HG02588 (cell line): Measurements from ENCODE around the gene COL11A2.

Source experiments
- ATAC-seq: cut with Tn5 transposase; IDR thresholded peaks from one replicate; pipeline ENCODE4 v1.9.1; 2021; ENCODE audit warnings: mild to moderate bottlenecking, moderate library complexity; ENCODE audit not compliant: unreplicated experiment

COL11A2 gene

DNA sequence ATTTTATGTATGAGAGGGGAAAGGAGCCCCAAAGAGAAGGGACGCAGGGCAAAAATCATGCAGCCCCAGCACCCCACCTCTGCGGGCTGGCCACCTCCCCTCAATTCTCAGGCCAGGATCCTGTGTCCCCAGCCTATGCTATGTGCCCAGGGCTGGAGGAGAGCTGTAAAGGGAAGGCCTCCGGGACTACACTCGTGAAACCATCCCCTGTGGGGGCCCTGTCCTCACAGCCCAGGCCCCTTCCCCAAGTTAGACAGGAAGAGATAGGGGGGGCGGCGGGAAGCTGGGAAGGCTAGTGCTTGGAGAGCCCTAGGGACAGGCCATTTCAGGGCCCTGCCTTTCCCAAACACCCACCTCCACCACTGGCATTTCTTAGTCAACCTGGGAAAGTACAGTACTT, 1.4 kb upstream of the COL11A2 start:
- no peak for ATAC-seq

- ATAC-seq, result no peak
These were observed 670 bp upstream of the COL11A2 start for GRCh38 chr6:33192671-33193602.

DNA sequence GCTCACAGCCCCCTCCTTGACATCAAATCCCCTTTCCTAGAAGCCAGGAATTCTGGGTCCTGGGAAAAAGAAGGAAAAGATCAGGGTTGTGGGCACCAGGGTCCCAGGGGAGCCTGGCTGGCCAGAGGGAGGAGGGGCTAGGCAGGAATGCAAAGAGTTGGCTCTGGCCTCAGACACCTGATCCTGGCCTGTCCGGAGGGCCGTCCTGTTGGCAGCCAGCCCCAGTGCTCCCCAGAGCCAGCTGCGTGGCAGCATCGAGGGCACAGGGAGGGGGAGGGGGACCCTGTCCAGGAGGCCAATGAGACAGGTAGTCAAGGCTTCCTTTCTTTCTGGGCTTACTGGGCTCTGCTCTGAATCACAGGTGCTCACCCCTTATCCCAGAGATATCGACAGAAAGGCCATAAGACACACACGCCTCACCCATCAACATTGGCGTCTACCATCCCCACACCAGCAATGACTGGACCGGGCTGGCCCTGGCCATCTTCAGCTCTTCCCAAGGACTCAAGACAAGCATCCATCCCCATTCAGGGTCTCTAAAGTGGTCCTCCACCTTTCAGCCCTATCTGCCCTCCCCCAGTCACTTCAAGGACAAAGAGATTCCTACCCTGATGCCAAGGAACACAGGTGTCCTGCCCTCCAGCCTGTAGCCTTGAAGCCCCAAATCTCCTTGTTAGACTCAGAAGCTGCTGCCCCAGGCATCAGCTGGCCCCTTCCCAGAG, 723 bp downstream of the COL11A2 start:
- no peak for ATAC-seq

DNA sequence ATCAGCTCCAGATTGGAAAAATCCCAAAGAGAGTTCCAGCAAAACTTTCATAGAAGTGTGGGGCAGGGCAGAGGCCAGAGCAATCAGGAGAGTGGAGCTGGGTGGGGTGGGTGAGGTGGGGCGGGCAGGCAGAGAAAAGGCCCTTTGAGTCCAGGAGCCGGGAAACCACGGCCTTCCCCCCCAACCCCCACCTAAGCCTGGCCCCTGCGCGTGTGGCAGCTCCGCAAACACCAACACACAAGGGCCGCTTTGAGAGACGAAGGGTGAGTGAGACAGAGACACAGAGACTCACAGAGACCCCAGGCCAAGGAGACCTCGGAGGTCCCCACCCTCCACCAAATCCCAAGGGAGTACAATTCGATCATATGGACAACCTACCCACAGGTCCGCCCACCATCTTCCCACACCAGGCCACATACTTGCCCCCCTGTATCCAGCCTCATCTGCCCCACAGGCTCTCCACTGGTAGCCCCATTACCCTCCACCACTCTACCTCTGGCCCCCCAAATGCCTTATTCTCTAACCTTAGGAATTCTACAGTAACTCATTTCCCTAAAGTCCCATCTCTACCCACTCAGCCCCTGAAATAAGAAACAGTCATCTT, 1.7 kb downstream of the COL11A2 start:
- no peak for ATAC-seq

DNA sequence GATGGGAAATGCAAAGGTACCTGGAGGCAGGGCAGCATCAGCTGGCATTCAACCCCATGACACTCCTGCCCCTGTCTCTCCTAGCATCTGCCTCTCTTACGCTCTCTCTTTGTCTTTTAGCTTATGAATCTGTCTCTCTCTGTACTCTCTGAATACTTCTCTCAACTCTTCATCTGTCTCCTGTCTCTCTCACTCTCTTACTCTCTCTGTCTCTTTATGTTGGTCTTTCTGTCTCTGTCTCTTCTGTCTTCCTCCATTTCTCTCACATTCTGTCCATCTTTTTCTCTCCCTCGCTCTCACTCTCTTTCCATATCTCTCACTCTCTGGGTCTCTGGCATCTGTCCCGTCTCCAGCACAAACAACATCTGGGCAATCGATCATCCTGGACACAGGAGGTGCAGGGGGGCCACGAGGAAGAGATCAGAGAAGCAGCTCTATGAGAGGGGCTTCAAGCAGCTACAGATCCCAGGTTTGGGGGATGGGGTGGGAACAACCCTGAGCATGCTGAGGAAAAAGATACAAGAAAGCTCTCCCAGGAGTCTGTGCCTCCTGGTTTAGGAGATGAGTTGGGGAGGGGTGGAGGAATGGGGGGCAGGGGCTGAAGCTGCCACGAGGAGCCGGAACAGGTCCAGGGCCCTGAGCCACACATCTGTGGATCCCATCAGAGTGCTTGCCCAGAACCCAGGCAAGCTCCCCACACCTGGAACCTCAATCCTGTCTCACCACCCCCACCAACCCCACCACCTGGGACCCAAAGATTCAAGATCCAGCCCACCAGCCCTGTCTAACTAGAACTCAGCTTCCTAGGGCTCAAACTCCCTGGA, 2.4 kb downstream of the COL11A2 start:
- no peak for ATAC-seq

DNA sequence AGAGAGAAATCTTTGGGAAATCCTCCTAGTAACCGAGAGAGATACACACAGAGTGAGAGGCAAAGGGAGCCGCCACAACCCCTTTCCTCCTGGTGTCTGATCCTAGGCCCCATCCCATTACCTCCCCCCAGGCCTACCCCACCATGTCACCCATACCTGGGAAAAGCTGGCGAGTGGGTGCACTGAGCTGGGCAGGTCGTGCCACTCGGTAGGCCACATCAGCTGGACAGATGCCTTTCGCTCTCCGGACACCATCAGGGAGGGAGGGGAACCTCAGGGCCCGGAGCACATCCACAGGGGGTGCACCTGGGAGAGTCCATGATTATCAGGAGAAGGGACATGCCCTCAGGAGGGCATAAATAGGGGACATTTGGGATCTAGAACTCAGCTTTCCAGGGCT, 3.1 kb downstream of the COL11A2 start:
- ATAC-seq, result no peak

DNA sequence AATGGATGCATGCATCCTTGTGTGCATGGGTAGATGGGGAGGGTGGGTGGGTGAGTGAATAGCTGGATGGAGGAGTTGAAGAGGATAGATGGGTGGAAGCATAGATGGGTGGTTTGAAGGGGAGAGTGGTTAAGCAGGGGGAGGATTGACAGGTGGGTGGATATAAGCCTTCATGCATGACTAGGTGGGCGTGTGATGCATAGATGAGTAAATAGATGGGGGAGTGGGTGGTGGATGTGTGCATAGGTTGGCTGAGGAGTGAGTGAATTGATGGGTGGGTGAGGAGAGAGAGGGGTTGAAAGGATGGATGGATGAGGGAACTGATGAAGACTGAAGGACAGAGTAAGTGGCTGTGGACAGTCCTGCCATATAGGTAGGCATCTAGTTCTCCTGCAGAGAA, 4.5 kb downstream of the COL11A2 start:
- ATAC-seq, result no peak

GRCh38 chr6:33185654-33186187, 6.5 kb downstream of the COL11A2 start:
- no peak for ATAC-seq

GRCh38 chr6:33185190-33185589, 7.1 kb downstream of the COL11A2 start:
- no peak for ATAC-seq

GRCh38 chr6:33183071-33183683, 9.1 kb downstream of the COL11A2 start:
- ATAC-seq, result no peak

DNA sequence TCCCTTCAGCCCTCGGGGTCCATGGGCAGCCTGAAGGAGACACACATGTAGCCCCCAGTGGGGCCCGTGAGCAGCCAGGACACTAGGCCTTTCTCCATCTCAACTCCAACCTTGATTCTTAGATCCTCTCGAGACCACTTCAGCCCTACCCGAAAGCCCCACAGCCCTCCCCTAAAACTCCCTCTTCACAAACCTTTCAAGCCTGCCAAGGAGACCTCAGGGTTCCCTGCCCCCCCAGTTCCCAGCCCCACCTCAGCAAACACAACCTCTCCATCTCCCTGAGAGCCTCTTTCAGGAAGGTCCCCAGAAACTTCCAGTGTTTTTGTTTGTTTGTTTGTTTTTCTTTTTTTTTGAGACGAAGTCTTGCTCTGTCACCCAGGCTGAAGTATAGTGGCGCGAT, 11.1 kb downstream of the COL11A2 start:
- no peak for ATAC-seq

DNA sequence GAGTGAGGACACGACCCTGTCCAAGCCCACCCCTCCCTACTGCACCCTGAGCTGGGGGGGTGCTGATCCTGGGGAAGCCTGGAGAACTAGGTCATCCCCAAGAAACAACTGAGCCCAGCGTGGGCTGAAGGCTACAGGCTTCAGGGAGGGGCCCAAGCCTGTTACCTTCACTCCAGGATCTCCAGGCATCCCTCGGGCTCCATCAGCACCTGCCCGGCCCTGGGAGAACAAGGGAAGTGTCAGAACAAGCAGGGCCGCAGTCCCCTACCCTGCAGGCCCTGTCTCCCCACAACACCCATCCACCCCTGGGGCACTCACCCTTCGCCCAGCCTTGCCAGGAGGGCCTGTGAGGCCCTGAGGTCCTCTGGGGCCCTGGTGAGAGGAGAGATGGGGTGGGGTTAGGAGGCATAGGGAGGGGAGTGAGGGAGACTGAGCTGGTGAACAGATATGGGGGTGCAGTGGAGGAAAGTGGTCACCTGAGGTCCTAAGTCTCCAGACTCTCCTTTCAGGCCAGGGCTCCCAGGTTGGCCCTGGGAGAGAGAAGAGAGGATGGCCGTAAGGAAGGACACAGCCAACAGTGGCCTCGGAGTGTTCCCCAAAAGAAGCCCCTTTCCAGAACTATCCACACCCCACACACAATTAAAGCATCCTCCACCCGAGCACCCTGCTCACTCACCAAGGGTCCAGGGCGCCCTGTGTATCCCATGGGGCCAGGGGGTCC, 13.4 kb downstream of the COL11A2 start:
- no peak for ATAC-seq

DNA sequence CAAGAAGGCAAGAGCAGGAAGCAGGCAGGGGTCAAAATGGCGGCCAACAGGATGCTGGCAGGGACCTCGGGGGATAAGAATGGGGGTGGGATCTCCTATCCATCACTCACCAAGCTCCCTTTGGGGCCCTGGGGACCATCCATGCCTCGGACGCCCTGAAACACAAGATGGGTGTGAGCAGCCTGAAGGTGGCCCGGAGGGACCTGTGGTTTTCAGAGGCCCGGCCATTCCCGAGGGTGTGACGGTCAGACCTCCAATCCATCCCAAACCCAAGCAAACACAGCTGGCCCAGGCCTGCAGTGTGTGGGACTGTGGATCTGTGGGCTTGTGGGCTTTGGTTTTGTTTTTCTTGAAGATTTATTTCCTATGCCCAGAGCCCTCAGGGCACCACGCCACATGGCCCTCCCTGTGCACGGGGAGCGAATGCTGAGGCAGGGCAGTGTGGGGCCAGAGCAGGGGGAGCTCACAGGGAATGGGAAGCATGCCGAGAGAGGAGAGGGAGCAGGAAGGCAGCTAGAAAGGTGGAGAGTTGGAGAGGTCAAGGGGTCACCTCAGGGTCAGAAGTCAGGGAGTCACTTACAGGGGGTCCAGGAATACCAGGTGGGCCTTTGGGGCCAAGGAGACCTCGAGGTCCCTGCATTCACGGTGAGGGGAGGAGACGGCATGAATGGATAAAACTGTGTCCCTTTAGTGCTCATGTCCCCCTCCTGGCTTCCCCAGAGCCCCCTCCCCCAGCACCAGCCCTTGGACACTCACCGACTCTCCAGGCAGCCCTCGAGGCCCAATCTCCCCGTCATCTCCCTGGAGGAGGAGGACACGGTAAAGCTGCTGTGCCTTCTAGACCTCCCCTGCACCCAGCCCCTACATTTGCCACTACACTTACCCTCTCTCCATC, 14.5 kb downstream of the COL11A2 start:
- no peak for ATAC-seq

DNA sequence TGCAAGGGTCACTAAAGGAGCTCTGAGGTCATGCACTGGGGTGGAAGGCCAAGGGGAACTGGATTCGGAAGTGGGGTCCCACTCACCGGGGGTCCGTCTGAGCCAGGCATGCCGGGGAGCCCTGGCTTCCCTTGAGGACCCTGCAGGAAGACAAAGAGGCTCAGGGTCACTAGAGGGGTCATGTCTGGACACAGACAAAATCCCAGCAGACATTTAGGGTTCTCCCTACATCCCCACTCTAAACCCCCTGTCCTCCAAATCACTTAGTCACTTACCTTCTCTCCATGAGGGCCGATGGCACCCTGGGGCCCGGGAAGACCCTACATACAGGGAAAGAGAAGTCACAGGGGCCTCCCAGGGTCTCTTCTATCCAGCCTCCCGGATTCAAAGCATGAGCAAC, 15.4 kb downstream of the COL11A2 start:
- no peak for ATAC-seq

- no peak for ATAC-seq
These were observed 16.7 kb downstream of the COL11A2 start for GRCh38 chr6:33175436-33176069.

DNA sequence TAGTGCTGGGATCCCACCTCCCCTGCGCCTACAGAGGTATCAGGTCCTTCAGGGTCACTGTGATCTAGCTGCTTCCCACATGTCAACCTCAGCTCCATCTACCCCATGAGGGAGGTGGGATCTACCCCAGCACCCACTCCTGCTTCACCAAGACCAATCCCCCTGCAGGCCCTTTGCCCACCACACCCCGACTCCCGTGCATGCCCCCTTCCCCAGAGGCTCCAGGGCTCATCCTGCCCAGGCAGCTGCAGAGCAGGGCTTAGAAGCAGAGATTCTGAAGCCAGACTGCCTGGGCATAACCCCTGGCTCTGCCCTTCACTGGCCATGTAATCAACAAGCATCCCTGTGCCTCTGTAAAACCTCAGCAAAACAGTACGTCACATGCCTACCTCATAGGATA, 17.5 kb downstream of the COL11A2 start:
- no peak for ATAC-seq

DNA sequence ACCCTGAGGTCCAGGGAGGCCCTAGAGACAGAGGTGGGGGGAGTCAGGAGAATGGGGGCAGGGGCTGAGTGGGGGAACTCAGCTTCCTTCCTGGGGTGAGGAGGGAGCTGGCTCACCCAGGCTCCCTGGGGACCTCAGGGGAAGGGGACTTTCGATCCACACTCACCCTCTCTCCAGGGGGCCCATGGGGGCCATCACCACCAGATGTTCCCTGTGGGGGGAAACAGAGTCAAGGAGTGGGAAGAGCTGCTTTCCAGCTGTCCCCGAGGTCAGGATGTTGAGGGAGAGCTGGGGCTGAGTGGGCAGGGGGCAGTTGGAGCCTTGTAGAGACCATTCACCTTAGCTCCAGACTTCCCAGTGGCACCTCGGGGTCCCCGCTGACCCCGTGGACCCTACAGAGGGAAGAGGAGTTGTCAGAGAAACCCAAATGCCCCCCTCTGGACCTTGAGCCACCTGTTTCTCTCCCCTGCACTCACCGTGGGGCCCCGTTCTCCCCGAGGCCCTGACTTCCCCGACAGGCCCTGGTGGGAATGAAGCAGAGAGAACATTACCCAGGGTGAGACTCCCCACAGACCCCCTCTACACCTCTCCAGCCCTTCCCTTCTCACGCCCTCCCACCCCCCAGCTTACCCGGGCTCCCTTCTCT, 18.6 kb downstream of the COL11A2 start:
- ATAC-seq, result no peak
